NCI-H345 treated with DMSO at 0.1 percent for 48 hours (cell line): ENCODE data around the gene CRLF2.
"Not testable (repeated sequence)": the region's sequence is repeated elsewhere in the genome, so short reads cannot be mapped to it uniquely, and the experiment has no call there.

Source experiments
- DNase-seq: peaks from one replicate; lab custom pipeline; 2025; ENCODE audit not compliant: unreplicated experiment; lab: John Stamatoyannopoulos, UW

Gene CRLF2

DNA sequence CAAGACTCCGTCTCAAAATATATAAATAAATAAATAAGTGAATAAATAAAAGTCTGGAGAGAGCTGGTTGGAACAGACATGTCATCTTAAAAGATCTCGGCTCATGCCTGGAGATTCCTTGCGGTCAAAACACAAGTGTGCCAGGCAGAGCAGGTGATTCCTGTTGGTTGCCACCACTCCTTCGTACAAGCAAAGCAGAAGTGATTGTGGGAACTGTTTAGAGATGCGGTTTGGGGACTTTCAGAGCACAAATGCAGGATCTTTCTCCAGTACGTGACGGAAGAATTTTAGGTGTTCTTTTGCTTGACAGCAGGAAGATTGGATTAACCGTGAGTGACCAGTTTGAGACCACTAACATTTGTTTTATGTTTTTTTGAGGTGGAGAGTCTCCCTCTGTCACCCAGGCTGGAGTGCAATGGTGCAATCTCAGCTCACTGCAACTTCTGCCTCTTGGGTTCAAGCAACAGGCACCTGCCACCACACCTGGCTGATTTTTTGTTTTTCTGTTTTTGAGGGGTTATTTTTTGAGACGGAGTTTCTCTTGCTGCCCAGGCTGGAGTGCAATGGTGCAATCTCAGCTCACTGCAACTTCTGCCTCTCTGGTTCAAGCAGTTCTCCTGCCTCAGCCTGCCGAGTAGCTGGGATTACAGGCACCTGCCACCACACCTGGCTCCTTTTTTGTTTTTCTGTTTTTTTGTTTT, 2.8 kb upstream of the CRLF2 start:
- DNase-seq, result no peak

GRCh38 chrX:1213971-1214370, 1.5 kb upstream of the CRLF2 start:
- no peak for DNase-seq

- no peak for DNase-seq
These were observed 1.6 kb downstream of the CRLF2 start for GRCh38 chrX:1210844-1211243.

GRCh38 chrX:1207496-1208025, 4.9 kb downstream of the CRLF2 start:
- no peak for DNase-seq

DNA sequence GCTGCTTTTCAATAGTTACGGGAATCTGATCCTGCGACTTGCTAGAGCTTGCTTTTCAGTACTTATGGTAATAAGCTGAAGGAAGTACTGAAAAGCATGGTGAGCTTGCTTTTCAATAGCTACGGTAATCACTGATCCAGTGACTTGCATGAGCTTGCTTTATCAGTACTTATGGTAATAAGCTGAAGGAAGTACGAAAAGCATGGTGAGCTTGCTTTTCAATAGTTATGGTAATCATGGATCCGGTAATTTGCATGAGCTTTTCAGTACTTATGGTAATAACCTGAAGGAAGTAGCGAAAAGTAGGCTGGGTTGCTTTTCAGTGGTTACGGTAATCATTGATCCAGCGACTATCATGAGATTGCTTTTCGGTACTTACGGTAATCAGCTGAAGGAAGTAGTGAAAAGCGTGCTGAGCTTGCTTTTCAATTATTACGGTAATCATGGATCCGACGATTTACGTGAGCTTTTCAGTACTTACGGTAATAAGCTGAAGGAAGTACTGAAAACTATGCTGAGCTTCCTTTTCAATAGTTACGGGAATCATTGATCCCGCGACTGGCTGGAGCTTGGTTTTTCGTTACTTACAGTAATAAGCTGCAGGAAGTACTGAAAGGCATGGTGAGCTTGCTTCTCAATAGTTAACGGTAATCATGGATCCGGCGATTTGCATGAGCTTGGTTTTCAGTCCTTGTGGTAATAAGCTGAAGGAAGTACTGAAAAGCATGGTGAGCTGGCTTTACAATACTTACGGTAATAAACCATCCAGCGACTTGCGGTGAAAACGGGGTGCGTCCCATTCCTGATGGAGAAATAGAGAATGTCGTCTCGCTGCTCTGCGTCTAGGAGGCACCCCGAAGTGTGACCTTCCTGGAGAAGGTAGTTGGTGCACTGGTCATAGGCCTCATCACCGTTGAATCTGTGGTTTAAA, 6.5 kb downstream of the CRLF2 start:
- no peak for DNase-seq

- no peak for DNase-seq
These were observed 10.2 kb downstream of the CRLF2 start for GRCh38 chrX:1202251-1202650.

DNA sequence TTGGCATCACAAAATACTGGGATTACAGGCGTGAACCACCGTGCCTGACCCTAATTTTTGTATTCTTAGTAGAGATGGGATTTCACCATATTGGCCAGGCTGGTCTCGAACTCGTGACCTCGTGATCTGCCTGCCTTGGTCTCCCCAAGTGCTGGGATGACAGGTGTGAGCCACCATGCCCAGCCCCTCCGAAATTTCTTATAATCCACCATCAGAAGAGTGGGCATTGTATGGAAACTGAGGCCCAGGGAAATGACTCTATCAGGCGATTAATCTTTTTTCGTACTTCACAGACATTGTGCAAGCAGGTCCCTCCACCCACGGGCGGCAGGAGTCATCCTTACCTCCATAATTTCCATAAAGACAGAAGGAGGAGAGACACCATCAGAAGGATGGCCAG, 16.0 kb downstream of the CRLF2 start:
- DNase-seq, result no peak

DNA sequence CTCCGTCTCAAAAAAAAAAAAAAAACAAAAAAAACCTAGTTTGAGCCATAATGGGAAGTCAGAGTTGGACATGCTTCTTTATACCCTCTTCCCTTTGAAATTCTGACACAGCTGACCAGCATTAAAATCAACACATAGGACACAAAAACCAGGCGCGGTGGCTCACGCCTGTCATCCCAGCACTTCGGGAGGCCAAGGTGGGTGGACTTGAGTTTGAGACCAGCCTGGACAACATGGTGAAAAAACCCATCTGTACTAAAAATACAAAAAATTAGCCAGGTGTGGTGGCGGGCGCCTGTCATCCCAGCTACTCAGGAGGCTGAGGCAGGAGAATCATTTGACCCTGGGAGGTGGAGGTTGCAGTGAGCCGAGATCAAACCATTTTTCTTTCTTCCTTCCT, 20.3 kb downstream of the CRLF2 start:
- not testable (repeated sequence) for DNase-seq

DNA sequence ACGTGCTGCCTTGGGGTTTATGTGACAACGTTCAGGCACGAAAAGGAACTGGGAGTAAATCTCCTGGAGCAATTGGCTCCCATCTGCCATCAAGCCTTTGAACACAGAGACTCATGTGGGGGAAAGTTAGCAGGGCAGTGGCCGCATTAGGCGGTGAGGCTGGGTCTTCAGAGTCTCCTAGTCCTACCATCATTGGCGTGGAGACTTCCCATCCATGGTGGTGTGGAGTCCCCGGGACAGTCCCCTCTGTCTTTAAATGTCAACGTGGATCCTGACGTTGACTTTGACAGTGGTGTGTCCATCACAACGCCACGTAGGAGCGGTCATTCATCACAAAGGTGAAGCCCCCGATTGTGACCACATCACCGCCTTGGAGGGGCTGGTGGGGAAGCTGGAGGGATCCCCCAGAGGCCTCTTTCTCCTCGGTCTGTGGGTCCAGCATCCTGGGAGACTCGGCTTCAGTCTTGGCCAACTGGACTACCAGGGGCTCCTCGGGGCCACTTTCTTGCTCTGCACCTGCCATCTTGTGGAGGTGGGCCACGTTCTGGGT, 21.8 kb downstream of the CRLF2 start:
- no peak for DNase-seq

DNA sequence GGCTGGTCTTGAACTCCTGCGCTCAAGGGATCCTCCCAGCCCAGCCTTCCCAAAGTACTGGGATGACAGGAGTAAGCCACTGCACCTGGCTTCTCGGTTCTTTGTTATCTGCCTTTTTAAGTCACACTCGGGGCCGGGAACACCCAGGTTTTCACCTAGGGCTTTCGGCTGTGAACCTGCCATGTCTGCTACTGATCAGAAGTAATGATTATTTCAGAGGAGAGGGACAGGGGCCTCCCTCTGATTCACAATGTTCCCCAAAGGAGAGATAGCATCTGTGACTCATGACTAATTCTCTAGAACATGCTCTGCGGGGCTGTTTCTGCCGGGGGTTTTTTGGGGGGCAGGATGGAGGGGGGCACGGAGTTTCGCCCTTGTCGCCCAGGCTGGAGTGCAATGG, 26.9 kb downstream of the CRLF2 start:
- no peak for DNase-seq

DNA sequence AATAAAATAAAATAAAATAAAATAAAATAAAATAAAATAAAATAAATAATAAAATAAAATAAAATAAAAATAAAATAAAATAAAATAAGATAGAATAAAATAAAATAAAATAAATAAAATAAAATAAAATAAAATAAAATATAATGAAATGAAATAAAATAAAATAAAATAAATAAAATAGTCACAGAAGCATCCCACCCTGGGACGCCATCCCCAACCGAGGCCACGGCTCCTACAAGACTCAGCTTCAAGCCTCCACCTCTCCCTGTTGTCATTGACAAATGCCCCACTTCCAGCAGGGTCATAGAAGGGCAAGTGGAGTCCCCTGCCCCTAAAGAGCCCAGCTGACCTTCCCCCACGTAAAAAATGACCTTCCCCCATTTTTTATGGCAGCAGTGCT, 30.2 kb downstream of the CRLF2 start:
- DNase-seq, result no peak

- DNase-seq, result not testable (repeated sequence)
These were observed 30.8 kb downstream of the CRLF2 start for GRCh38 chrX:1181661-1182060.

DNA sequence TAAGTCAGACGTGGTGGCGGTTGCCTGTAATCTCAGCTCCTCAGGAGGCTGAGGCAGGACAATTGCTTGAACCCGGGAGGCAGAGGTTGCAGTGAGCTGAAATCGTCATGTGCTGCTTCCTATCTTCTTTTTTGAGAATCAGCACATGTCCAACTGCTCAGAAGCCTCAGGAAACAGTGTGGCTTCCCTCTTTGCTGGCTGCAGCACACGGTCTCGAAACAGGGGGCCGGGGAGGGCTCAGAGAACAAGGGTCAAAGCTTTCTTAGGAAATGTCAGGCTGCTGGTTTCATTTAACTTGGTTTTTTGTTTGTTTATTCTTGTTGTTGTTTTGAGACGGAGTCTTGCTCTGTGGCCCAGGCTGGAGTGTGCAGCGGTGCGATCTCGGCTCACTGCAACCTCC, 31.3 kb downstream of the CRLF2 start:
- no peak for DNase-seq

- DNase-seq, result no peak
These were observed 33.8 kb downstream of the CRLF2 start for GRCh38 chrX:1178580-1179057.

- DNase-seq, result not testable (repeated sequence)
These were observed 35.7 kb downstream of the CRLF2 start for GRCh38 chrX:1176531-1177320.

- not testable (repeated sequence) for DNase-seq
These were observed 37.6 kb downstream of the CRLF2 start for GRCh38 chrX:1174609-1175545.

DNA sequence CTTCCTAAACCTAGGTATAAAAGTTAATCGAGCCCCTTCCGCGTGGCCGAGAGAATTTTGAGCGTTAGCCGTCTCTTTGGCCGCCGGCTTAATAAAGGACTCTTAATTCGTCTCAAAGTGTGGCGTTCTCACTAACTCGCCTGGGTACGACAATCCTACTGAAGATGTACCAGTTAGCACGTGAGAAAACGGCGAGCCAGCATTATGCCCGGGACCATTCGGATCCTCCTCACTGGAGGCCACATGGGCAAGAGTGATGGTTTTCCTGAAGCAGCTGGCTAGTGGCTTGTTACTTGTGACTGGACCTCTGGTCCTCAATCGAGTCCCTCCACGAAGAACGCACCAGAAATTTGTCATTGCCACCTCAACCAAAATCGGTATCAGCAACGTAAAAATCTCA, 39.0 kb downstream of the CRLF2 start:
- DNase-seq, result not testable (repeated sequence)

DNA sequence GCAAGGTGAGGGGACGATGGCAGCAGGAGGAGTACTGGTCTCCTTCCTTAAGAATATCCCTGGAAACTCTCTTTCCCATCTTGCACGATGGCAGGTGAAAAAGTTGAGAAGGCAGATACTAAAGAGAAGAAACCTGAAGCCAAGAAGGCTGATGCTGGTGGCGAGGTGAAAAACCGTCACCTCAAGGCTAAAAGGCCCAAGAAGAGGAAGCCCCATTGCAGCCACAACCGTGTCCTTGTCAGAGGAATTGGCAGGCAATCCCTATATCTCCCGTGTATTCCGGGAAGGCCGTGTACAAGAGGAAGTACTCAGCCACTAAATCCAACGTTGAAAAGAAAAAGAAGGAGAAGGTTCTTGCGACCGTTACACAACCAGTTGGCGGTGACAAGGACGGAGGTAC, 40.0 kb downstream of the CRLF2 start:
- no peak for DNase-seq

DNA sequence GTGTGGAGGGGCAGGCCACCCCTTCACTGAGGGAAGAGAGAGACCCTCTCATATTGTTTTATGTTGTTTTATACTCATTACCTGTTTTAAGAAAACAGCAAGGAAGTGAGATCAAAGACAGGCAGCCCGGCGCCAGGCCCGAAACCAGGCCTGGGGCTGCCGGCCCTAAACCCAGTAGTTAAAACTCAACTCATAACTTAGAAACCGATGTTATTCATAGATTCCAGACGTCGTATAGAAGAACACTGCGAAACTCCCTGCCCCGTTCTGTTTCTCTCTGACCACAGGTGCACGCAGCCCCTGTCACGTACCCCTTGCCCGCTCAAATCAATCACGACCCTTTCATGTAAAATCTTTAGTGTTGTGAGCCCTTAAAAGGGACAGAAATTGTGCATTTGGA, 40.5 kb downstream of the CRLF2 start:
- DNase-seq, result not testable (repeated sequence)

DNA sequence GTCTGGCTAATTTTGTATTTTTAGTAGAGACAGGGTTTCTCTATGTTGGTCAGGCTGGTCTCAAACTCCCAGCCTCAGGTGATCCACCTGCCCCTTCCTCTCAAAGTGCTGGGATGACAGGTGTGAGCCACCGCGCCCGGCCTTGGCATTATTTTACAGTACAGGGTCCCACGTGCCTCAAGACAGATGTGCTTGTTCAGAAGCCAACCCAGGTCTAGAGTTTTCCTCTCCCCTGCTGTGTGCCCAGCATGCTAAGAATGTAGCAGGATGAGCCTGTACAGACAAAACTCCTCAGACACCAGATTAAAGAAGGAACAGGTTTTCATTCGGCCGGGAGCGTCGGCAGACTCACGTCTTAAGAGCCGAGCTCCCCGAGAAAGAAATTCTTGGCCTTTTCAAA, 42.2 kb downstream of the CRLF2 start:
- DNase-seq, result no peak
